Activated CD8-positive, alpha-beta memory T cell treated with anti-CD3 and anti-CD28 coated beads, Interleukin-2, amount 50 U/mL, for 1 hour (primary cell): Measurements from ENCODE around the gene SLA2.
"Not testable (repeated sequence)": the region's sequence is repeated elsewhere in the genome, so short reads cannot be mapped to it uniquely, and the experiment has no call there.

Experiments used
- DNase-seq: peaks from one replicate; pipeline ENCODE4 v3.0.0-alpha.2; 2020; ENCODE audit errors: extremely low read depth

The SLA2 gene

DNA sequence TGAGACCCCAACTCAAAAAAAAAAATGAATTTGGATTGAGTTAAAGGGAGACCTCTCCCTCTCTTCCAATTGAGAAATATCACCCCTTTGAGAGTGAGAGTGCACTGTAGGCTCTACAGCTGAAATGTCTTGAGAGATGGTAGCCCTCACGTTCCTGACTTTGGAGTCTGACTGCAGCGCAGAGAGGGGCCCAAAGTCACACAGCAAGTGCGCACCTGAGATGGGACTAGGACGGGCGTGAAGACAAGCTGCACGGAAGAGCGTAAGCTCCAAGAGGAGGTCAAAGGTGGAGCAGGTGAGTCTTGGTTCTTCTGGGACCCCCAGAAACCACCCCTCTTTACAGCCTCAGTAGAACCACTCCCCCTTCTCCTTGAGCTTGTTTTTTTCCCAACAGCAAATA is 643 bp downstream of the SLA2 start:
- no peak for DNase-seq

DNA sequence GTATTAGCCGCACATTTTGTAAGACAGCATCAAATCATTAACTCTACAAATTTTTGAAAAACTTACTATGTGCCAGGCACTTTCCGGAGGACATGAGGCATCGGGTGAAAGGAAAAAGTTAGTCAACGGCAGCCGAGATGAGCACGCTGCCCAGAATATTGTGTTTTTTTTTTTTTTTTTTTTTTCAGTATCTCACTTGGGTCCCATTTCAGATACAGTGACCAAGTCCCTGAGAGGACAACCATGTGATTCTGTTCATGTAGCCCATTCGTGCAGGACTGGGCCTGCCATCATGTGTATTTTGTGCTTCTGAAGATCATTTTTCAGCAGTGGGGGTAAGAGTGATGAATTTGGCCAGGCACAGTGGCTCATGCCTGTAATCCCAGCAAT is 1.3 kb downstream of the SLA2 start:
- DNase-seq = no peak

DNA sequence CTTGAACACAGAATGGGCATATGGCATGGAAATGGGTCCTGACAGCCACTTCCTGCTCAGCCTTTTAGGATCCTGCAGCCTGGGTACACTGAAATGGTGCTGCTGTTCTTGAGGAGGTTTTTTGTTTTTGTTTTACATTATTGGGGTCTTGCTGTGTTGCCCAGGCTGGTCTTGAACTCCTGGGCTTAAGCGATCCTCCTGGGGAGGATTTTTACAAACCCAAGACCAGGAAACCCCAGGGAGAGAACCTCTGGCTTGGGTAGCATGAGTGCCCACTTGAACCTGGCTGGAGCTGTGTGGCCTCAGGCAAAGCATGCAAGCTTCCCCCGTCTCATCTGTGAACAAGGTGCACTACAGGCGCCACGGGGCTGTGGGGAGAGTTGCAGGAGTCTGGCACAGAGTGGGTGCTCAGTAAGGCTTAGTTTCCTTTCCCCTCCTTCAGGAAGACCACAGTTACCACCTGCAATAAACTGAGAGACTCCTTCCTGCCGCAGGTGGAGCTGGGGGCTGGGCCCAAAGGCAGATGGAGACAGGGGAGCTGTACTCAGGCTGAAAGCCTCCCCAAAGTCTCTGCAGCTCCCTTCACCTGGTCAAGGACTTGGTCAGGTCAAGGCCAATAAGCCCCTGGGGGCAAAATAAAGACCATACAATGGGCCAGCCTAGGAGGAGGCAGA is 1.8 kb downstream of the SLA2 start:
- peak; percentile 45 for DNase-seq

DNA sequence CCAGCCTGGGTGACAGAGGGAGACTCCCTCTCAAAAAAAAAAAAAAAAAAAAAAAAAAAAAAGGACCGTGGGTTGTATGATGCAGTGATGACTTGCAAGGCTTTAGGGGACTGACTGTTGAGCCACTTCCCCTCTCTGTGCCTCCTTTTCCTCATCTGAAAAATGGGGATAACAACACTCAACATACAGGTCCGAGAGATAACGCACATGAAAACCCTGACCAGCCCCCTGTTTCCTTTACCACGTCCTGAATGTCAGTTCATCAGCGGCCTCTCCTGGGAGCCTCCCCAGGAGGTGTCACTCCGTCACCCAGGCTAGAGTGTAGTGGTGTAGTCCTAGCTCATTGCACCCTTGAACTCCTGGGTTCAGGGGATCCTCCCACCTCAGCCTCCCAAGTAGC is 3.9 kb downstream of the SLA2 start:
- no peak for DNase-seq

DNA sequence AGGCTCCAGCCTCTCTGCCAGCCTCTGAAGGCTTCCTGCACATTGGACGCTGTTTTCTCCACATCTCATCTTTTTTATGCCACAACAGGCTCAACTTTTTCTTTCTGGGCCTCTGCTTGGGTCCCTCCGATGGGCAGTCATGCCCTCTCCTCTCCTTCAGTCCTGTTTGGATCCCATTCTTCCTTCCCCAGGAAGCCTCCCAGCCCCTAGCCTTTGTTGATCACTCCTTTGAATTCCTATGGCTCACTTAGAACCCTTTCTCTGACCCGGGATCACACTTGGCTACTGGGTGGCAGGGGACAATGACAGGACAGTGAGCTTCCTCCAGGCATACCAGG is 4.5 kb downstream of the SLA2 start:
- no peak for DNase-seq

DNA sequence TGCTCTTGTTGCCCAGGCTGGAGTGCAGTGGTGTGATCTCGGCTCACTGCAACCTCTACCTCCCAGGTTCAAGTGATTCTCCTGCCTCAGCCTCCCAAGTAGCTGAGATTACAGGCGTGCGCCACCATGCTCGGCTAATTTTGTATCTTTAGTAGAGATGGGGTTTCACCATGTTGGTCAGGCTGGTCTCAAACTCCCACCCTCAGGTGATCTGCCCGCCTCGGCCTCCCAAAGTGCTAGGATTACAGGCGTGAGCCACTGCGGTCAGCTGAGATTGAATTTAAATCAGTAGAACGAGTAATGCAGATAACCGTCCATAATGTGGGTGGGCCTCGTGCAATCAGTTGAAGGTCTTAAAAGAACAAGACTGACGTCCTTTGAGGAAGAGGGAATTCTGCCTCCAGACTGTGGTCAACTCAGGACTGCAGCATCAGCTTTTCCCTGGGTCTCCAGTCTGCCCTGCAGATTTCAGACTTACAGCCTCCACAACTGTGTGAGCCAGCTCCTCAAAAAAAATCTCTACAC is 7.1 kb downstream of the SLA2 start:
- DNase-seq = not testable (repeated sequence)

DNA sequence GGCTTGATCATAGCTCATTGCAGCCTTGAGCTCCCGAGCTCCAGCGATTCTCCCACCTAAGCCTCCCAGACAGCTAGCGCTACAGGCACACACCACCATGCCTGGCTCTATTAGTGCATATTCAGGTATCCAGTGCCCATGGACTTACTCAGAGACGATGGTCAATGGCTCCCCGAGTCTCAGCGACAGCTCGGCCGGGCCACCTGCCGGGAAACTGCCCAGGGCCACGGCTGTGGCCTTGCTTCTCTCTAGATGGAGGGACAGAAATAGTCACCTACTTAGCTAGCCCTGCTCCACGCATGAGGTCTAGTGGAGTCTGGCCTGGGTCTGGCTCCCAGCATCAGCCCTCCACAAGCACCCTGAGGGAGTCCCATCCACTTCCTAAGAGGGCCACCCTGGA is 11.7 kb downstream of the SLA2 start:
- DNase-seq = no peak

DNA sequence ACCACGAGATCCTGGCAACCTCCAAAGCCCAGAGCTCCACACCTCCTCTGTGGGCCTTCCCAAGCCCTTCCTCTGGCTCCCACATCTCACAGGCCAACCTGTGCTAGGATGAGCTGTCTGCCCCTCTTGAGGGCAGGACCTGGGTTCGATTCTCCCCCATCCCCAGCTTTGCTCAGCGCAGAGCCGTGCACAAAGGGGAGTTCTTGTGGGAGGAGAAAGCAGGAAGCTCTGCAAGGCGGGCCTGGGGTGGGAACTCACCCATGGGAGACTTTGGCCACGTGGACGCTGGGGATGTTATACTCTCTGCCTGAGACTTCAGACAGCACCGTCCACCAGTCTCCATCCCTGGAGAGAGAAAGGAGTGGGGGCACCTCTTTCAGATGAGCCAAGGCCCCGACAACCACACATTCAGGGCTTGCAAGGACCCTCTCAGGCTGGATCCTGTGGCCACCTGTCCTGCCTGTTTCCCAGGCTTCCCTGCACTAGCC is 12.7 kb downstream of the SLA2 start:
- no peak for DNase-seq

DNA sequence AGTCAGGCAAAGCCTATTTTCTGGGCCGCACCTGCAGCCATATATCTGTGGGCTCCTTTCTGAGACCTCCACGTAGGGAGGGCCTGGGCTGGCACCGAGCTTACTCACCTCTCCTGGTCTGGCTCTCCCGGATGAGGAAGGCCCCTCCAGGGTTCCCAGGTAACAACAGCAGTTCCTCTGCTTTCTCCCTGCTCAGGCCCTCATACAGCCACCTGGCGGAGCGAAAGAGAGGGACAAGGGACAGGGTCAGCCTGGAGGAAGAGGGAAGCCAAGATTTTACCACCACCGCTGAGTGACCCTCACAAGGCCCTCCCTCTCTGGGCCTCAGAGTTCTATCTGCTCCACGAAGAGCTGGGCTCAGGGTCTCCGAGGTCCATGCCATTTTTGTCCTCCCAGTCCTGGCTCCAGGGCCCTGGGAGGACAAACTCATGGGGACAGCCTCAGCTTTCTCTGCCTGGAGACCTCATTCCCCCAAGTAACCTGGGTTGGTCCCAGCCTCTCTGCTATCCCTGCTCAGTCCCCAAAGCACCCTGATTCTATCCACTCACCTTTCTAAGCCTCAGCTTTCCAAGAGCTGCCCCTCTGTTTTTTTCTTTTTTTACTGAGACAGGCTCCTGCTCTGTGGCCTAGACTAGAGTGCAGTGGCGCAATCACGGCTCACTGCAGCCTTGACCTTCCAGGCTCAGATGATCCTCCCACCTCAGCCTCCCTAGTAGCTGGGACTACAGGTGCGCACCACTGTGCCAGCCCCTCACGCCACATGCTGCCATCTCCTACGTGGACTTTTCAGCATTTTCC is 13.3 kb downstream of the SLA2 start:
- no peak for DNase-seq

DNA sequence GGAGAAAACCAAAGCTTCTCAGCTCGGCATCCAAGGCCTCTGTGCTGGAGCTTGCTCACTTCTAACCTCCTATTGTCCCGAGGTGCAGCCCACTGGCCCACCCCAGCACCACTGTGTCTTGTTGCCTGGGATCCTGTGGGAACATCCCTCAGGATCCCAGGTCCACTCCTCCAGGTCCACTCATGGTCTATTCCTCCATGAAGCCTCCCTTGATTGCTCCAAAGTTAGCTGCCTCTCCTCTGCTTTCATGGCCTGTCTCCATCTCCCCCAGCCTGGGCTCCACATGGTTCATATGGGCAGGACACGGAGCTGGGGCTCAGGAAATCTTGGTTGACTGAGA is 13.9 kb downstream of the SLA2 start:
- no peak for DNase-seq

DNA sequence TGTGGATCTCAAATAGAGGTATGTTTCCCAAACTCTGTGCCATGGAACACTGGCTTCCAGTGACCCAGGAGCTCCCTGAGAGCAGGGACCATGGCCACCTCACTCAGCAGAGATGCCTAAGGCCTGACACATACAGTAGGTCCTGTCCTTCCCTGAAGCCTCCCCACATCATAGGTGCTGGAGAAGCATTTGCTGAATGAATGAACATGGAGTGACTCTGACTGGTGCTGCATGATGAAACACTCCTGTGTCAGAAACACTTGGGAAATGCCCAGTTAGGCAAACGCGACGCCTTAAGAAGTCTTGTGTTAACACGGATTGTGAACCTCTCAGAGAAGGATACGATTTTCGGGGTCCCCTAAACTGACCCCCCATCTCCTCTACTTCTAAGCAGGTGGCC is 14.3 kb downstream of the SLA2 start:
- DNase-seq = no peak

DNA sequence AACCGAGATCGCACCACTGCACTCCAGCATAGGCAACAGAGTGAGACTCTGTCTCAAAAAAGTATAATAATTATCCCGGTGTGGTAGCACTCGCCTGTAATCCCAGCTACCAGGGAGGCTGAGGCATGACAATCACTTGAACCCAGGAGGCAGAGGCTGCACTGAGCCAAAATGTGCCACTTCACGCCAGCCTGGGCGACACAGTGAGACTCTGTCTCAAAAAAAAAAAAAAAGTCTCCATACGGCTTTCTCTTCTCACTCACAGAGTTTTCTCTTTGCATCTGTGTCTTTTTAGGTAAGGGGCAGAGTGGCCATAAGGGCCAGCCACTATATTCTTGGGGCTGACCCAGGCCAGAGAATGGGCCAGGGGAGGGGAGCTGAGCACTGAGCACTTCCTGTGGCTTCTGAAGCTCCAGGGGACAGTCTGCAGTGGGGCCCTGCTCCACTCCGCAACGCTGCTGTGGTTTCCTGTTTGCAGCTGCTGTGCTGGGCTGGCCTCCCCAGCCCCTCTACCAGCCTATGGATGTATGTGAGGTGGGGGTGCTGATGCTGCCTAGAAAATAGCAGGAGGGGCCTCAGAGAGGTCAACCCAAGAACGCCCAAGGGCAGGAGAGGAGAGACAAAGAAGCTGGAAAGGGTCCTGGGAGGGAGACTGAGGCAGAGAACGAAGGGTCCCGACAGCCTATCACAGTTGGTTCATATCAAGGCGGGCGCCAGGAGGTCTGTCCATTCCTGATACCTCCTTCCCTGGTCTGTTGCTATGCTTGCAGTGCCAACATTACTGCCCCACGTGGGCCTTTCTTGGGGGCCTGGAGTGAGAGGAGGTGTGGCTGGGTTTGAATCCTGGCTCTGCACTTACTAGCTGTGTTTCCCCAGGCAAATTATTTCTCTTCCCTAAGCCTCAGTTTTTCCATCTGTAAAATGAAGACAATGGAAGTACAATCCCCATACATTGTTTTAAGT is 16.0 kb downstream of the SLA2 start:
- DNase-seq = no peak

DNA sequence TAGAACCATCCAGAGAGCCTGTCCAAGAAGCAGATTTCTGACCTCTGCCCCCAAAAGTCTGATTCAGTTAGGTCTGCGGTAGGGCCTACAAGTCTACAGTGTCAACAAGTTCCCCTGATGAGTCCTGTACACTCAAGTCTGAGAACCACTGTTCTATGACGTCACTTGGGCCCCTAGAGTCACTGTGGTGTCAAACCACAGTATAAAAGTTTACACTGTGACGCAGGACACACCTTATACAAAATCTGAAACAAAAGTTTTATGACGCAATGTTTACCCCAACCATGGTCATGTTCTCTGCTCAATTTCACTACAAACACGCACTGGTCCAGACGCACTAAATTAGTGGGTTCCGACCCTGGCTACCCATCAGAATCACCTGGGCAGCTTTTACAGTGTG is 17.9 kb downstream of the SLA2 start:
- DNase-seq = peak; percentile 43

DNA sequence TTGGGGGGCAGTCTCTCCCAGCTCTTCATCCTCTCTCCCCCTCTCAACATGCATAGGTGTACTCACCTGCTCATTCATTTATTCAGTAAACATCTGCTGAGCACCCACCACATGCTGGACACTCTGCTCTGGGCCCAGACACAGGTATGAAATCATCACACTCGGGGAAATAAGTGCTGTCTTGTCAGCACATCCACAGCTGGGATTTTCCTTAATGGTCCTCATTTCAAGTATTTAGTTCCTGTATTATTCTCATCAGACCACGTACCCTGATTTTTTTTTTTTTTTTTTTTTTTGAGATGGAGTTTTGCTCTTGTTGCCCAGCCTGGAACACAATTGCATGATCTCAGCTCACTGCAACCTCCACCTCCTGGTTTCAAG is 21.1 kb downstream of the SLA2 start:
- DNase-seq = no peak

DNA sequence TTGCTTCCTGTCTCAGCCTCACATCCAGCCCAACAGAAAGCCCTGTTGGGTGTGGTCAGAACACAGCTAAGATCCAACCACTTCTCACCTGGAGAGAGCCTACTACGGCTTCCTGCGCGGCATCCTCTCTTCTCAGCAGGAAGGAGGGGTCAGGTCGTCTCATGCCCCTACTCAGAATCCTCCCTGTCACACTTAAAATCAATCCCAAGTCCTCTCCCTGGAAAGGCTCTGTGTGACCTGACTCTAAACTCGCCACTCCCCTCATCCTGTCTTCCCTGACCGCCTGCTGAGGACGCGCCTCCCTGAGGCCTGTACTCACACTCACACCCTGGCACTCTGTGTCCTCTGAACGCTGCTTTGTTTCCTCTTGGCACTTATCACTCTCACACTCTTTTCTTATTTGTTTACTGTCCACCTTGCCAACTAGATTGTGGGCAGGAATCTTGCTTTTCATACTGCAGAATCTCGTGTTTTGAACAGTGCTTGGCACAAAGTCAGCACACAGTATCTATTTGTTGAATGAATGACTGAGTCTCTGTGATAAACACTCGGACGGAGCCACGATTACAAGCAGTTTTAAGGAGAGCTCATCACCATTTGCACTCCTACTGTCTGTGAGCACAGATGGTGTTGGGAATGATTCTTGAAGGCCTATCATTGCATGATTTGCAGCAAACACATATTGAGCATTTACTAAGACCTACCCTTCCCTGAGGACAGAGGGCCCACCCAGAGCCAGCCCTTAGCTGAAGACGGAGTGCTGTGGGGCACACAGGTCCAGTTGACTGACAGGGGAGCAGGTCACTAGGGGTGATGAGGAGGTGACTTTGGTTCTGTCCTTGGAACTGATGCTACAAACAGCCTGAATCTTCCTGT is 21.7 kb downstream of the SLA2 start:
- no peak for DNase-seq

DNA sequence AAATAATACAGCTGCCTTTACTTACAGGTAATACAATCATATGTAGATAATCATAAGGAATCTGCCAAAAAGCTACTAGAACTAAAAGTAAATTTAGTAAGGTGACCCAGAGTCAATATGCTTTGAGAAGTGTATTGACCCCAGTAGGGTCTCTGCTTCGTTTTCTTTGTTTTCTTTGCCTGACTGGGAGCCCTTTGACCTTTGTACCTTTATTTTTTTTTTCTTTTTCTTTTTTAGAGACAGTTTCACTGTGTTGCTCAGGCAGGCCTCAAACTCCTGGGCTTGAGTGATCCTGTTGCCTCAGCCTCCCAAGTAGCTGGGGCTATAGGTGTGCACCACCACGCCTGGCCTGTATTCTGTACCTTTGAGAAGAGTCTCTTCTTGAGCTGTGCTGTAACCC is 22.6 kb downstream of the SLA2 start:
- DNase-seq = no peak

DNA sequence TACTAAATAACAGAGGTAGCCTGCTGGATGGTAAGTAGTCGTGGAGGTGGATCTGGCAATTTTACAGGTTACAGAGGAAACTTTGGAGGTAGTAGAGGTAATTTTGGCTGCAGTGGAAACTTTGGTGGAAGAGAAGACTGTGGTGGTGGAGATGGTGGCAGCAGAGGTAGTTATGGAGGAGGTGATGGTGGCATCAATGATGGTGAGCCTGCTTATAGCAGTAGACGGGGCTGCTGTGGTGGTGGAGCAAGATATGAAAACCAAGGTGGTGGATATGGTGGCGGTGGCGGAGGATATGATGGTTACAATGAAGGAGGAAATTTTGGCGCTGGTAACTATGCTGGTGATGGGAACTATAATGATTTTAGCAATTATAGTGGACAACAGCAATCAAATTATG is 25.1 kb downstream of the SLA2 start:
- no peak for DNase-seq

DNA sequence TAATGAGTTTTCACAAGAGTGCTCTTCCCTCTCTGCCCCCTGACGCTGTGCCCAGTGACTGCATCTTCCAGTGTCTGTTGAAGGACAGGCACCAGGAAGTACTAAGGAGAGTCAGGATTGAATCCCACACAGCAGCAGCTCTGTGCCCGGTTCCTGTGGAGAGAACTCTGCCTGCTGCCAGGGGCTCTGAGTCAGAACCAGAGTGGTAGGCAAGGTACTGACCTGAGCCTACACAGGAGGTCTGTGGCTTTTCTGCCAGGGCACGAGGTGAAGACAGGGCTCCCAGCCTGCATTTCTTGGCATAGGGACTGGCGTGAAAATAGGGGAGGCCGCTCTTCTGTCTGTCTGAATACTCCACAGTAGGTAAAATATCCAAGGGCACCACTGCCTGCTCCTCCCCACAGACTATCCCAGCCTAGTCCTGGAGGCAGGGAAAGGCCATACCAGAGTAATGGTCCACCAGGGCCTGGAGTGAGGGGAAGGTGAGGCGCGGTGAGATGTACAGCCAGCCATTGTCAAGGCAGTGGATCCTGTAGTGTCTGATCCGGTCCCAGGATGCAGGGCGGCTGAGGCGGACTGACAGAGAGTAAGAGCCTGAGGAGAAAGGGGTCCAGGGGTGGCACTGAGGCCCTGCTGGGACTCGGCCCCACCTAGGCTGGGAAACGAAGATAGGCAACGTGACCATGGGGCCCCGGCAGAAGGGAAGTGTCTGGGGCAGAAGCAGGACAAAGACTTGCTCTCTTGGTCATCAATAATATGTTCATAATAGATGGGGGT is 31.0 kb downstream of the SLA2 start:
- DNase-seq = no peak

DNA sequence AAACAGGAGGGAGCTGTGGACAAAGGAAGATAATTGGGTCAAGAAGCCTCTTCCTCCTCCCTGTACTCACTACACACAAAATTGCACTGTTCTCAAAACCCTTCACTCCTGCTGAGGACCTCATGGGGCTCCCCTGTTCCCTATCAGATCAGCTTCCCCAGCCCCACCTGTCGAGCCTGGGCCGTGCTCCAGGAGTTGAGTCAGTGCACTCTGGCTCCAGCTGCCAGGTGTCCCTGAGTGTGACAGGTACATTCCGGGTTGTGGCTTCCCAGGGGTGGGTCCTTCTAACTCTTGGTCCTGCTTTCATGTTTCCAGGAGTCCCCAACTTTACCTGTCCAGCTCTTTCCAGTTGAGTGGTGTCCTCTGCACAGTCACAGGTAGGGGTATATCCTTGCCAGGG is 32.0 kb downstream of the SLA2 start:
- DNase-seq = no peak

DNA sequence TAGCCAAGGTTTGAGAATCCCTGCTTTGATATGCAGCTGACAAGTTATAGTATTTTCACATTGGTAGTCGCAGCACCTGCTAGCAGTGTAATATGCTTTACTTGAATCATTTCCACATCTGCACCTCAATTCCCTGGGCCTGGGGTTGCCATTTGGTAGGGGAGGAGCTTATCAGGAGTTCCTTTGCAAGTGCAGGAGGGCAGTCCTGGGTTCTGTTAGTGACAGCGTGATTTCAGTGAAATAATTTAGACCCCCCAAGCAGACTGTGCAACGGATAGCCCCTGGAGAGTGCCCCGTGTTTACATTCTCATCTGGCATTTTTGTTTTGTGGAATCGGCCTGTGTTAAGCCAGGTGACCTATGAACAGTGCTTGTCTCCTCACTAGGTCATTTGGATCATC is 34.4 kb downstream of the SLA2 start:
- DNase-seq = no peak

DNA sequence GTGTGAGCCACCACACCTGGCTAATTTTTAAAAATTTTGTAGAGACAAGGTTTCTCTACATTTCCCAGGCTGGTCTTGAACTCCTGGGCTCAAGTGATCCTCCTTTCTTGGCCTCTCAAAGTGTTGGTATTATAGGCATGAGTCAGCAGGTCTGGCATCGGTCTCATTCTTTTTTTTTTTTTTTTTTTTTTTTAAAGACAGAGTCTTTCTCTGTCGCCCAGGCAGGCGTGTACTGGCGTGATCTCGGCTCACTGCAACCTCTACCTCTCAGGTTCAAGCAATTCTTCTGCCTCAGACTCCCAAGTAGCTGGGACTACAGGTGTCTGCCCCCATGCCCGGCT is 37.6 kb downstream of the SLA2 start:
- not testable (repeated sequence) for DNase-seq
